Midbrain (tissue), 1 donor: ENCODE measurements around the gene PNKP.
"Not testable (repeated sequence)": the region's sequence is repeated elsewhere in the genome, so short reads cannot be mapped to it uniquely, and the experiment has no call there.

Experiments
- DNase-seq: peaks from one replicate; lab custom pipeline; 2025; lab: John Stamatoyannopoulos, UW

Gene PNKP

GRCh38 chr19:49845414-49845813 lies 22.0 kb downstream of the PNKP start:
- no peak for DNase-seq

- DNase-seq, result no peak
Observed at GRCh38 chr19:49844138-49845095, 23.0 kb downstream of the PNKP start.

GRCh38 chr19:49843265-49843664 lies 24.1 kb downstream of the PNKP start:
- no peak for DNase-seq

- DNase-seq, result no peak
Observed at GRCh38 chr19:49840736-49841249, 26.6 kb downstream of the PNKP start.

GRCh38 chr19:49840321-49840720 lies 27.1 kb downstream of the PNKP start:
- DNase-seq, result no peak

GRCh38 chr19:49839713-49840112 lies 27.7 kb downstream of the PNKP start:
- DNase-seq, result no peak

GRCh38 chr19:49838885-49839588 lies 28.3 kb downstream of the PNKP start:
- DNase-seq, result no peak

GRCh38 chr19:49837425-49837824 lies 30.0 kb downstream of the PNKP start:
- DNase-seq, result no peak

- no peak for DNase-seq
Observed at GRCh38 chr19:49837009-49837310, 30.4 kb downstream of the PNKP start.

- DNase-seq, result no peak
Observed at GRCh38 chr19:49836176-49837008, 31.0 kb downstream of the PNKP start.

GRCh38 chr19:49835562-49835961 lies 31.8 kb downstream of the PNKP start:
- no peak for DNase-seq

- no peak for DNase-seq
Observed at GRCh38 chr19:49833599-49833998, 33.8 kb downstream of the PNKP start.

- DNase-seq, result no peak
Observed at GRCh38 chr19:49832556-49832955, 34.8 kb downstream of the PNKP start.

GRCh38 chr19:49831592-49831991 lies 35.8 kb downstream of the PNKP start:
- DNase-seq, result no peak

GRCh38 chr19:49830766-49831165 lies 36.6 kb downstream of the PNKP start:
- no peak for DNase-seq

GRCh38 chr19:49829721-49830120 lies 37.7 kb downstream of the PNKP start:
- no peak for DNase-seq

GRCh38 chr19:49829200-49829599 lies 38.2 kb downstream of the PNKP start:
- no peak for DNase-seq

GRCh38 chr19:49827034-49827433 lies 40.3 kb downstream of the PNKP start:
- DNase-seq, result no peak

- DNase-seq, result no peak
Observed at GRCh38 chr19:49824662-49825061, 42.7 kb downstream of the PNKP start.

GRCh38 chr19:49823472-49823871 lies 43.9 kb downstream of the PNKP start:
- DNase-seq, result no peak

GRCh38 chr19:49820125-49820524 lies 47.3 kb downstream of the PNKP start:
- DNase-seq, result no peak

- not testable (repeated sequence) for DNase-seq
Observed at GRCh38 chr19:49819452-49820115, 47.8 kb downstream of the PNKP start.
